Measurements from ENCODE around the gene FAM83F.

DNA sequence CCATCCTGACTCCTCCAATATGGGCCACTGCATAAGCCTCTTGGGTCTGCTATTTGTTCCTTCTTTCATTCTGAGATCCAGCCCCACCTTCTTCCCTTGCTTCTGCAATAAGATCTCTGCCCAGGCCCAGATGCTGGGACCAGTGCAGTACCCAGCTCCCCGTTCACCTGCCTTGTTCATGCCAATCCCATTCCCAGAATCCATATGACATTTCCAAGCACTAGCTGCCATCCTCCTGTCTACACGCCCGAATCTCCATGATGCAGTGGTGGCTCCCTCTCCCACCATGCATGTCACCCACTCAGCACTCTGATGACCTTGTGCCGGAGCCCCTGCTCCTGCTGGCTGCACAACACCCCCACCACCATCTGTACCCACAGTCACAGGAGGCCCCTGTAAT is 11.4 kb upstream of the FAM83F start:
- TF ChIP-seq CTCF (conservative IDR thresholded peaks at IDR 0.05) (no peak), EZH2 (IDR thresholded peaks at IDR 0.05; ENCODE audit: low read depth) (no peak)
